Lung (tissue), 12 donors: ENCODE measurements around the gene TBXA2R. TPM values are rescaled to one million over a fixed set of nuclear protein-coding genes. Genes with fewer than 3 reads are reported as not detected.
"Not testable (repeated sequence)": the region's sequence is repeated elsewhere in the genome, so short reads cannot be mapped to it uniquely, and the experiment has no call there.

ENCODE experiments used
- ATAC-seq: fragments of 200-7000 bp; cut with Tn5 transposase; one replicate; pipeline ENCODE4 v1.9.1; 2020; ENCODE audit warnings: moderate number of reproducible peaks; ENCODE audit not compliant: insufficient read depth, low FRiP score
- DNase-seq, 3 donors: peaks; one replicate each; pipeline ENCODE4 v3.0.0-alpha.2; 2013 to 2017
- H3K27ac ChIP-seq, 2 donors: one replicate each; pipeline ENCODE4 v1.5.1; 2013; ENCODE audit warnings: mild to moderate bottlenecking in 2 of 2, moderate library complexity in 2 of 2, control low read depth in 1 of 2, inconsistent platforms in 1 of 2, low read depth in 1 of 2, low read length in 1 of 2
- H3K27me3 ChIP-seq, 3 donors: one replicate each; pipeline ENCODE4 v1.5.1; 2013; ENCODE audit warnings: low read length in 2 of 3; ENCODE audit not compliant: control insufficient read depth in 3 of 3, insufficient read depth in 3 of 3
- H3K36me3 ChIP-seq, 4 donors: one replicate each; pipeline ENCODE4 v1.5.1; 2013; ENCODE audit warnings: low read length in 4 of 4, mild to moderate bottlenecking in 1 of 4, moderate library complexity in 1 of 4; ENCODE audit not compliant: control insufficient read depth in 4 of 4, insufficient read depth in 4 of 4
- H3K4me1 ChIP-seq, 5 donors: one replicate each; pipeline ENCODE4 v1.5.1; 2013; ENCODE audit warnings: low read length in 5 of 5, mild to moderate bottlenecking in 2 of 5, moderate library complexity in 1 of 5; ENCODE audit not compliant: control insufficient read depth in 5 of 5, insufficient read depth in 5 of 5
- H3K4me3 ChIP-seq: one replicate; pipeline ENCODE4 v1.5.1; 2013; ENCODE audit warnings: mild to moderate bottlenecking, control low read depth, moderate library complexity
- H3K9ac ChIP-seq, 2 donors: one replicate each; pipeline ENCODE4 v1.5.1; 2013; ENCODE audit warnings: low read length in 2 of 2, control low read depth in 1 of 2; ENCODE audit not compliant: insufficient read depth in 1 of 2
- H3K9me3 ChIP-seq, 4 donors: one replicate each; pipeline ENCODE4 v1.5.1; 2013; ENCODE audit warnings: low read length in 3 of 4, mild to moderate bottlenecking in 1 of 4, moderate library complexity in 1 of 4; ENCODE audit not compliant: control insufficient read depth in 4 of 4, insufficient read depth in 3 of 4
- WGBS, 2 donors: extraction: QIAGEN DNeasy Blood & Tissue Kit; methylation state at CpG; one replicate each; pipeline ENCODE4 v1.1.7; 2013; 5-methylcytosine and 5-hydroxymethylcytosine counted together
- polyA plus RNA-seq, 2 donors: library from polyadenylated mRNA; stranded (reverse); fragments of 200-250 nt; gene quantifications; one replicate each; pipeline ENCODE4 v1.2.1, GENCODE V29; 2013
- total RNA-seq, 2 donors: library from RNA; depleted of rRNA in 1 of 2; stranded (reverse); fragments of >200 nt in 1 of 2; gene quantifications; one replicate each; pipeline ENCODE4 v1.2.1, GENCODE V29; 2014 to 2021
- TF ChIP-seq, protein P1 (sequence below): IDR thresholded peaks from 2 replicates; pipeline ENCODE4 v1.5.1; 2012; ENCODE audit warnings: mild to moderate bottlenecking; ENCODE audit errors: control extremely low read depth, extremely low read depth
- donor health status: control.
- donor health status: control.
- donor health status: Bipolar disorder and iron deficiency.
- donor health status: healthy.
- donor health status: DM: yes; HTN: yes; CAD: no.

TBXA2R gene
- total and polyA plus RNA-seq, 4 donors = 2.5 to 7.6 (median 3.5) TPM

DNA sequence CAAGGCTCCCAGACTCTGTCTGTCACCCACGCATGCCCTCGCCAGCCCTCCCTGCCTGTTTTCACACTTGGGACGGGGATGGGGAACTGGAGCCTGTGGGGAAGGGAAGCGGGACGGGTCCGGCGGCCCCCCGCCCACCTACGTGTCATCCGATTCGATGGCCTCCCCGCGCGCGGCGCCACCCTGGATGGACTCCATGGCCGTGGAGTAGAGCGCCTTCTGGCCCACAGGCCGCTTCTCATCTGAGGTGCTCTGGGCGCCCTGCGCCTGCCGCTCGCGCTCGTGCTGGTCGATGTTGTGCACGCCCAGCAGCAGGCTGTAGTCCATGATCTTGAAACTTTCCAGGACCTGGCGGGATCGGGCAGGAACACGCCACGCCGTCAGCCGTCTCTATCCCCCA is 45.0 kb upstream of the TBXA2R start:
- Histone ChIP-seq H3K27me3 (no peaks in the 10 kb centered on the region), H3K4me1 (no peaks in the 10 kb centered on the region), H3K36me3 (peaks cover 4 to 66% (median 8%) of the 10 kb centered on the region in 4 donors), H3K27ac (no peak overlapping the region), H3K9me3 (no peaks in the 10 kb centered on the region), H3K4me3 (no peak overlapping the region), H3K9ac (no peak overlapping the region)
- DNase-seq = no peak
- 98% methylated on average over 33 of the region's 33 CpGs for WGBS, 2 donors
- ATAC-seq = no peak
- TF ChIP-seq, protein P1, sequence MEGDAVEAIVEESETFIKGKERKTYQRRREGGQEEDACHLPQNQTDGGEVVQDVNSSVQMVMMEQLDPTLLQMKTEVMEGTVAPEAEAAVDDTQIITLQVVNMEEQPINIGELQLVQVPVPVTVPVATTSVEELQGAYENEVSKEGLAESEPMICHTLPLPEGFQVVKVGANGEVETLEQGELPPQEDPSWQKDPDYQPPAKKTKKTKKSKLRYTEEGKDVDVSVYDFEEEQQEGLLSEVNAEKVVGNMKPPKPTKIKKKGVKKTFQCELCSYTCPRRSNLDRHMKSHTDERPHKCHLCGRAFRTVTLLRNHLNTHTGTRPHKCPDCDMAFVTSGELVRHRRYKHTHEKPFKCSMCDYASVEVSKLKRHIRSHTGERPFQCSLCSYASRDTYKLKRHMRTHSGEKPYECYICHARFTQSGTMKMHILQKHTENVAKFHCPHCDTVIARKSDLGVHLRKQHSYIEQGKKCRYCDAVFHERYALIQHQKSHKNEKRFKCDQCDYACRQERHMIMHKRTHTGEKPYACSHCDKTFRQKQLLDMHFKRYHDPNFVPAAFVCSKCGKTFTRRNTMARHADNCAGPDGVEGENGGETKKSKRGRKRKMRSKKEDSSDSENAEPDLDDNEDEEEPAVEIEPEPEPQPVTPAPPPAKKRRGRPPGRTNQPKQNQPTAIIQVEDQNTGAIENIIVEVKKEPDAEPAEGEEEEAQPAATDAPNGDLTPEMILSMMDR = no peak

DNA sequence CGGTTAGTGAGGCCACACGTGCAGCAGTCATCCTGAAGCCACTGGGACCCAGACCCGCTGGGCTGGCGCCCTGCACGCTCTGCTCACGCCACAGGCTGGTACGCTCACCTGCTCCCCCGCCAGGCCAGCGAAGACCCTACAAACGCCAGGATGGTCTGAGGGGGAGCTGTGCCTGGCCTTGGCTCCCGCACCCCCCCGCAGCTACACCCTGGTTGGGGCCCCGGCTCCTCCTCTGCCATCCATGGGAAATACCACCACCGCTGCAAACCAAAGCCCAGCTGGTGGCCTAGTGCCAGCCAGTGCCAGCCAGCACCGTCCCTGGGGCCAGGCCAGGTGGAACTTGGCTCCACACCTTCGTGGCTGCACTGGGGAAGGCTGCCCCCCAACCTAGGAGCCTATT is 43.2 kb upstream of the TBXA2R start:
- Histone ChIP-seq H3K4me3 (no peak overlapping the region), H3K4me1 (peaks cover 0 to 3% (median 0%) of the 10 kb centered on the region in 5 donors), H3K9me3 (no peaks in the 10 kb centered on the region), H3K27ac (no peak overlapping the region), H3K36me3 (peaks cover 4 to 69% (median 13%) of the 10 kb centered on the region in 4 donors), H3K9ac (no peak overlapping the region), H3K27me3 (no peaks in the 10 kb centered on the region)
- no peak for ATAC-seq
- TF ChIP-seq, protein P1 = no peak
- no peak for DNase-seq
- 94 to 96% methylated on average over 16 of the region's 16 CpGs for WGBS, 2 donors

DNA sequence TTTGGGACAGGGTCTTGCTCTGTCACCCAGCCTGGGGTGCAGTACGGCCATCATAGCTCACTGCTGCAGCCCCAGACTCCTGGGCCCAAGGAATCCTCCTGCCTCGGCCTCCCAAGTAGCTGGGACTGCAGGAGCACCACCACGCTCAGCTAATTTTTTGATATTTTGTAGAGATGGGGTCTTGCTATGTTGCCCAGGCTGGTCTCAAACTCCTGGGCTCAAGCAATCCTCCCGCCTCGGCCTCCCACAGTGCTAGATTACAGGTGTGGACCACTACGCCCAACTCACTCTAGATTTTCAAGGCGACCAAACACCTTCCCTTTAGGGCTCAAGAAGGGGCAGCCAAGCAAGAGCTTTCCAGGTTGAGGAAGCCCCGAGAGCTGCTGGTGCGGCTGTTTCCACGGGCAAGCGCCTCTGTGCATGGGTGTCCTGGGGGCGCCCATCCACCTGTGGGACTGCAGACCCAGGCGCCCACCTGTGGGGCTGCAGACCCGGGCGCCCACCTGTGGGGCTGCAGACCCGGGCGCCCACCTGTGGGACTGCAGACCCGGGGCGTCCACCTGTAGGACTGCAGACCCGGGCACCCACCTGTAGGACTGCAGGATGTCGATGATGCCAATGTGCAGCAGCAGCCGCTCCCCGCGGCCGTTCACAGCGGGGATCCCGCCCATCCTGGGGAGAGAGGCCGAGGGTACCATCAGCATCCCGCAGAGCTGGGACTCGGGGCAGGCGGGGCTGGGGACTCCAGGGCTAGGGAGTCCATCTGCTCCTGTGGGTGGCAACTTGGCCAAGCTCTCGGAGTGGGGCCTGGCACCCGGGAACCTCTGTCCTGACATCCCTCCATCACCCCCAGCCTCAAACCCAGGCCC is 41.6 kb upstream of the TBXA2R start:
- no peaks in the 10 kb centered on the region for H3K9me3 ChIP-seq
- H3K36me3 ChIP-seq = peaks cover 4 to 66% (median 13%) of the 10 kb centered on the region in 4 donors
- H3K4me3 ChIP-seq = no peak overlapping the region
- 96% methylated on average over 27 to 33 of the region's 33 CpGs for WGBS, 2 donors
- TF ChIP-seq, protein P1 = no peak
- DNase-seq = no peak
- no peak overlapping the region for H3K9ac ChIP-seq
- H3K27ac ChIP-seq = no peak overlapping the region
- no peaks in the 10 kb centered on the region for H3K27me3 ChIP-seq
- H3K4me1 ChIP-seq = peaks cover 0 to 5% (median 0%) of the 10 kb centered on the region in 5 donors
- ATAC-seq = no peak

DNA sequence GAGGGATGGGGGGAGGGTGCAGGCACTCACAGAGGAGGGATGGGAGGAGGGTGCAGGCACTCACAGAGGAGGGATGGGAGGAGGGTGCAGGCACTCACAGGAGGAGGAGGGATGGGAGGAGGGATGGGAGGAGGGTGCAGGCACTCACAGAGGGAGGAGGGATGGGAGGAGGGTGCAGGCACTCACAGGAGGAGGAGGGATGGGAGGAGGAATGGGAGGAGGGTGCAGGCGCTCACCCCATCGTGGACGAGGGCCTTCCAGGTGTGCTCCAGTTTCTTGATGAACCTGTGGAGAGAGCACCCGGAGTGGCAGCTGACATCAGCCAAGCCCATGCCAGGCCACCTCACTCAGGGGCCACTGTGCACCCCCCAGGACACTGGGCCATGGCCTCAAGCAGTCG is 40.4 kb upstream of the TBXA2R start:
- not testable (repeated sequence) for H3K4me1 ChIP-seq, DNase-seq, H3K4me3 ChIP-seq, H3K27me3 ChIP-seq, H3K9ac ChIP-seq, ATAC-seq, H3K9me3 ChIP-seq, H3K27ac ChIP-seq
- 95 to 96% methylated on average over 2 to 5 of the region's 5 CpGs for WGBS, 2 donors
- H3K36me3 ChIP-seq = peaks cover 0 to 65% (median 8%) of the 10 kb centered on the region in 4 donors
